HG02943 (cell line): ENCODE results near the gene LY86.
"Not testable (repeated sequence)": the region's sequence is repeated elsewhere in the genome, so short reads cannot be mapped to it uniquely, and the experiment has no call there.

Experiments
- ATAC-seq: cut with Tn5 transposase; IDR thresholded peaks from one replicate; pipeline ENCODE4 v1.9.1; 2021; ENCODE audit warnings: mild to moderate bottlenecking, low read depth, moderate library complexity; ENCODE audit not compliant: unreplicated experiment

The LY86 gene

DNA sequence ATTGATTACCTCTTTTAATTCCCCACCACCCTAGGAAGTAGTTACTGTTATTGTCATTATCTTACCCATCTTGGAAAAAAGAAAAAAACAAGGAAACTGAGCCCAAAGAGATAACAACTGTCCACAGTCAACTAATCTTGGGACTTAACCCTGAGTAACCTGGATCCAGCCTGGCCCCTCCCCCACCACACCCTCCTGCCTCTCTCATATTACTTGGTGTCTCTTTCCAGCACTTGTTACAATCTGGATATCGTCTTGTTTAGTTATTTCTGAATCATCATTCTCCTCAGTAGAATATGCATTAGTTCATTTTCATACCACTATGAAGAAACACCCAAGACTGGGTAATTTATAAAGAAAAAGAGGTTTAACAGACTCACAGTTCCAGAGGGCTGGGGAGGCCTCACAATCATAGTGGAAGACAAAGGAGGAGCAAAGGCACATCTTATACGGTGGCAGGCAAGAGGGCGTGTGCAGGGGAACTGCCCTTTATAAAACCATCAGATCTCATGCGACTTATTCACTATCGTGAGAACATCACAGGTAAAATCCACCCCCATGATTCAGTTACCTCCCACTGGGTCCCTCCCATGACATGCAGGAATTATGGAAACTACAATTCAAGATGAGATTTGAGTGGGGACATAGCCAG, 60.3 kb downstream of the LY86 start:
- no peak for ATAC-seq

- no peak for ATAC-seq
These were observed 61.4 kb downstream of the LY86 start for GRCh38 chr6:6649824-6650349.

DNA sequence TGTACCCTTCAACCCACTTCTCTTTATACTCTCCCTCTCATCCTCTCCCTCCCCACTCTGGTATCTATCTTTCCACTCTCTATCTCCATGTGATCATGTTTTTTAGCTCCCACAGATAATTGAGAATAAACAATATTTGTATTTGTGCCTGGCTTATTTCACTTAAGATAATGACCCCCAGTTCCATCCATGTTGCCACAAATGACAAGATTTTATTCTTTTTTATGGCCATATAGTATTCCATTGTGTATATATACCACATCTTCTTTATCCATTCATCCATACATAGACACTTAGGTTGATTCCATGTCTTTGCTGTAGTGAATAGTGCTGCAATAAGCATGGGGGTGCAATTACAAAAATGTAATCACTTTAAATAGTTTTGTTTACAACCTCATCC, 62.3 kb downstream of the LY86 start:
- no peak for ATAC-seq

DNA sequence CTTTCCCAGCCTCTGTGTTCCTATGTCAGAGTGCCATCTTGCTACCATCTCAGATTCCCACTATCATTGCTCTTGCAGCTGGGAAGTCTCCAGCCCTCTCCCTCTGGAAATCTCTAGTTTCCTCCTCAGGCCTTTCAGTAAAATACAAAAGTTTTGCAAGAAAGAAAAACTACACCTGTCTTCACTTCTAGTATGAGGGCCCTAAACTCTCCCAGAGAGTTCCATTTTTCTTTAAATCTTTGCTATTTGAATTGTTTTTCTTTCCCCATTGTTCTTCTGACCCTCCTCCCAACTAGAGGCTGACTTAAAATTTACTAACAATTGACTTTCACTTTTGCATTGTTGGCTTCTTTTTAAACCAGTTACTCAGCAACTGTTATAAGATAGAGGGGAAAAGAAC, 62.8 kb downstream of the LY86 start:
- ATAC-seq = no peak

- ATAC-seq = no peak
These were observed 64.4 kb downstream of the LY86 start for GRCh38 chr6:6652932-6653331.

- ATAC-seq = no peak
These were observed 66.4 kb downstream of the LY86 start for GRCh38 chr6:6654599-6655575.

DNA sequence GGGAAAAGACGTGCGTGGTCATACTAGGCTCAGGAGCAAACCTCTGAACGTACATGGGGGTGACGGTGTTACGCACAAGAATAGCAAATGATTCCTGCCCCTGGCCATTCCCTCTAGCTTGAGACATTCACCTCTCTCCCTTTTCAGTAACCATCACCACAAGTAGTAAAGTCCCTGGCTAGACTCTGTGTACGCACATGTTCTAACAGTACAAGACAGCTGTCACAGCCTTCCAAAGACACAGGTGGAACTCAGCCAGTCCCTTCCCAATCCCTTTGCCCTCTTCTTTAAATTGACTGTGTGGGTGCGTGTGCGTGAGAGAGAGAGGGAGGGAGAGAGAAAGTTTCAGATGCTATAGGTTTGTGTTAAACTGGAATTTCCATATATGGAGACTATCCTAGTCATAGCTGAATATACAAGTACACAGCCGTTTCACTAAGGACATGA, 67.3 kb downstream of the LY86 start:
- no peak for ATAC-seq

DNA sequence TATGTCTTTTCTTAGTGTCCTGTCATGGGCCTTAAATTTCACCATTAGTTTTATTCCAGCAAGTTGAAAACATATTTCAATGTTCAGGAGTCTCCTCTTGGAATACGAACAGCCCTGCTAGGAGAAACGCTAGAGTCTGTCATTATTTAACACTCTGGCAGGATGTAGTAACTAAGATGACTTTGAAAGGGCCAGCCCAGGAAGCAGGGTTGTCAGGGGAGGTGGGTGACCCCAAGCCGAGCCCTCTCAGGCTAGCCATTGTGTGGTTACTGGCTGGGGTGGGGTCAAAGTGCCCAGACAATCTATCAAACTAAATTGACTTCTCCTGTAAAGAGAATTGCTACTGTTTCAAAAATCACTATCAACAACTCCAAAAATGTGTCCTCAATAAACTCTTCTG, 67.8 kb downstream of the LY86 start:
- ATAC-seq = no peak

DNA sequence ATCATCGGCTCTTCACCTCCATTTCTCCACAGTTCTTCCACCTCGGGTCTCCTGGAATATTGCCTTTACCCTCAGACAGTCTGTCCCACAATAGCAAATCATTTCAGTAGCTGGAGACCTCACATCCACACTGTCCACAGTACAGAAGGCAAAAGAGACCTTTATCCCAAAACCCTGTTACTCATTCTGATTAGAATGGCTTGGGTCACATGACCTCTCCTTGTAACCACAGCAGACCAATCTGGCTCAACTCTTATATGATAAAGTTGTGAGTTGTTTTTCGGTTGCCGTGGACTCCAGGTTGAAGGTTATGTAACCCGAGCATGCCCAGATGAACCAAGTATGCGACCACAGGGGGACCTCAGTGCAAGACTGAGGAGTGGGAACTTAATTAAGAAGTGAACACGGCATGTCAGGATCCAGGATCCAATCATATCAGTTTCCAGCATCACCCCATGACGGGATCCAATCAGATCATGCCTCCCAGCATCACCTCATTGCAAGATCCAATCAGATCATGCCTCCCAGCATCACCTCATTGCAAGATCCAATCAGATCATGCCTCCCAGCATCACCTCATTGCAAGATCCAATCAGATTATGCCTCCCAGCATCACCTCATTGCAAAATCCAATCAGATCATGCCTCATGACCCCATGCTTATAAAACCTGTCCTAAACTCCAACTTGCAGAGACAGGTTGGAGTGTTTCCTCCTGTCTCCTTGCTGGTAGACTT, 68.7 kb downstream of the LY86 start:
- no peak for ATAC-seq

DNA sequence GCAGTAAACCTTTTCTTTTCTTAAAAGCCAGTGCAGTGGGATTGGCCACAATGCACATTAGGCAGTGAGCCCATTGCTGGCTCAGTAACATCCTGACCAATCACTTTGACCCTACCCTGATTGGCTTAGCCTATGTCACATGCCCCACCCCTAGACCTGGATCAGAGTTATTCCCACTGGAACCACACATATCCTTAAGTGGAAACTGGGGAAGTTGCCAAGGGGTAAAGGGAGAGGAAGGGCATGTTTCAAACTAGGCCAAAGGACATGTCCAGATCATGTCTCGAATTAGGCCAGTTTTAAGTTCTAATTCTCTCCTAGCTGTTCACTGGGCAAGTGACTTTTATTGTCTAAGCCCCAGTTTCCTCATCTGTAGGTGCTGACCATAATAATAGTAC, 69.3 kb downstream of the LY86 start:
- ATAC-seq = no peak

DNA sequence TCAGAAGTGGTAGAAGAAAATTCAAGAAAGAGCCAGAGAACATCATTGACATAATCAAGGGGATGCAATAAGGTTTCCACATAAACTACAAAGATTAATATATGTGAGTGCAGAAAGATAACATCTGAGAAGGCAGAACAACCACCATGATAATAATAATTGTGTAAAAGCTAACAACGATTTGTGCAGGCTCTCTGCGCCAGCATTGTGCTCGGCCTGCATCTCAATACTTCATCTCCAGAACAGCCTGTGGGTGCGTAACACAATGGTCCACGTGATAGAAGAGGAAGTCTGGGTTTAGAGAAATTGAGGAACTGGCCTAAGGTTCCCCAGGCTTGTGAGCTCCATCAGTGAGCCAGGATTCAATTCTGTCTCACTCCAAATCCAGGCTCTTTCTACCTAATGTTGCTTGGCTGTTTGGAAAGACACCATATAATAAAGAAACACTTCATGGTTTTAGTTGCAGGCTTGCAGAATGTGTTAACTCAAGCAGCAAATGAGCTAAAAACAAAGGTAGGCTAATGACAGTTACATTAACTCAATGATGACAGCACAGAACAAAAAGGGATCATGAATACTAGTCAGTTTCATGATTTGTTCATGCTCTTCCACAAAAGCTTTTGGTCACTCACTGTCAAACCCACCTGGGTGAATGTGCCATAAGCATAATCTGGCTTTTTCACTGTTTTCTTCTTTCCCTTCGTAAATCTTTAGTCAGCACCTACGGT, 71.2 kb downstream of the LY86 start:
- no peak for ATAC-seq

GRCh38 chr6:6660339-6661045, 72.0 kb downstream of the LY86 start:
- ATAC-seq = no peak

GRCh38 chr6:6661191-6661590, 72.7 kb downstream of the LY86 start:
- ATAC-seq = no peak

- no peak for ATAC-seq
These were observed 73.2 kb downstream of the LY86 start for GRCh38 chr6:6661684-6662083.

GRCh38 chr6:6663421-6664135, 75.1 kb downstream of the LY86 start:
- ATAC-seq = no peak

DNA sequence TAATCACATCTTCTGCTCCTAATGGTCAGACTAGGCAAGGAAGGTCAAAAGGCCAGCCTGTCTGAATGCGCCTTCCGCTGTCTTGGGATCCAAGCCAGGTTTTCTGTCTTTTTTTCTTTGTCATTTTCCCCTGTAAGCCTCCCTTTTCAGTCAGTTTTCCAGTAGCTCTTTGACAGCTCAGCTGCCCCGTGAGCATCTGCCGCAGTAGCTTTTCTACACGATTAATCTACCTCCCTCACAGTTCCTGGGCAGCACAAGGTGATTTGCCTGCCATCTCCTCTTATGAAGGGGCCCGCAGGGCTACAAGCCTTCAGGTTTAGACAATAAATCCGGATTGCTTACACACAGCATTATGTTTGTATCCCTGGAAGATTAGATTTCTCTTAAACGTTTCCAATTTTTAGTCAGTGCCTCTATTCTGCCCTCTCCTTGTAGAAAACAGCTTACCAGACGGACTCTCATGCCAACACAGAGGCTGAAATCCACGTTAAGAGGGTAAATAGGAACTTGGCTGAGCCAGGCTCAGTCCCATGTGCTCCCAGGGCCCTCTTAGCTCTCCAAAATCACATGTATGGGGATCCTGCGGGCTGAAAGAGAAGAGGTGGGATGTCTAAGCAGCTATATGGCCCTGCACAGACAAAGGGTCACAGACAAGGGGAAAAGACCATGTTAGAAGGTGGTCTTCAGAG, 77.2 kb downstream of the LY86 start:
- ATAC-seq = no peak

GRCh38 chr6:6670150-6670549, 81.6 kb downstream of the LY86 start:
- not testable (repeated sequence) for ATAC-seq

GRCh38 chr6:6674872-6675271, 86.4 kb downstream of the LY86 start:
- ATAC-seq = no peak
